Activated naive CD8-positive, alpha-beta T cell treated with anti-CD3 and anti-CD28 coated beads, Interleukin-2, amount 50 U/mL, for 24 hours (primary cell): Measurements from ENCODE around the gene TMEM132D.

ENCODE experiments used
- ATAC-seq: fragments of 150-1000 bp; cut with Tn5 transposase; one replicate; pipeline ENCODE4 v1.10.0; 2021
- DNase-seq: peaks from one replicate; pipeline ENCODE4 v3.0.0; 2021
- H3K27ac Mint-ChIP-seq: one replicate; pipeline ENCODE4 v1.8.0; 2021; ENCODE audit warnings: mild to moderate bottlenecking, mixed read lengths
- H3K27me3 Mint-ChIP-seq: one replicate; pipeline ENCODE4 v1.8.0; 2021; ENCODE audit warnings: mixed read lengths
- H3K36me3 Mint-ChIP-seq: one replicate; pipeline ENCODE4 v1.8.0; 2021; ENCODE audit warnings: low read depth, mixed read lengths
- H3K4me1 Mint-ChIP-seq: one replicate; pipeline ENCODE4 v1.8.0; 2021; ENCODE audit warnings: mixed read lengths
- H3K4me3 Mint-ChIP-seq: one replicate; pipeline ENCODE4 v1.8.0; 2021; ENCODE audit warnings: mild to moderate bottlenecking, moderate library complexity, mixed read lengths
- H3K9me3 Mint-ChIP-seq: one replicate; pipeline ENCODE4 v1.8.0; 2021; ENCODE audit warnings: mixed read lengths

The TMEM132D gene

DNA sequence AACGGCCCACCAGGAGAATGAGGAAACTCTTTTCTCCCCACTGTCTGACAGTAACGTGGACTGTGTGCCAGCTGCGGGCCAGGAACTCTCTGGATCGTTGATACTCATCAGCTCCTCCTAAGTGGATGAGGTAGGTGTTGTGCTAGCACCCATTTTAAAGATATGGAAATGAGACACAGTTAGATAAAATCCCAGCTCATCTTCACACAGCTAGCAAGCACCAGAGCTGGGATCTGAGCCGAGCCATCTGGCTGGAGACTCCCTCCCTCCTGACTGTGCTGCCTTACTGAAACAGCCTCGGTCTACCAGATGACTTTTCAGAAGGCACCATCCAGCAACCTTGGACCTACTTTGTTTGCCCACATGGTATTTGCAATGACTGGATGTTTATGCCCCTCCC lies 49.2 kb downstream of the TMEM132D start:
- Mint-ChIP-seq H3K4me1 (no peaks in the 10 kb centered on the region), H3K9me3 (no peaks in the 10 kb centered on the region), H3K36me3 (no peaks in the 10 kb centered on the region), H3K27me3 (no peaks in the 10 kb centered on the region), H3K4me3 (no peak overlapping the region), H3K27ac (no peak overlapping the region)
- ATAC-seq (no peak), DNase-seq (no peak)

DNA sequence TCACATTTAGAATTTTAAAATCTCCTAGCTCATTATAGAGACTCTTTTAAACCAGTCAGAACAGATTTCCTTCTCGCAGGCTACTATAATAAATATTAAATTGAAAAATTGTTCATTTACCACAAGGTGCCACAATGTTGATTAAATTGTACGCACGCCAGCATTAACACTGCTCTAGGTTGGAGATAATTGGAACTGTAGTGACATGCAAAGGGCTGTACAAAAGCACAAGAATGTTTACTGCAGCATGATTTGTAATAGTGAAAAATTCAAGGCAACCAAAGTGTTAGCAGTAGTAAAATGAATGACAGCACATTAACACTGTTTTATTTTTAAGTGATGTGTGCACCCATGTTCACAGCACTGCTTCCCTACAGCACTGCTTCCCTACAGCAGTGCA lies 52.5 kb downstream of the TMEM132D start:
- Mint-ChIP-seq H3K9me3 (no peaks in the 10 kb centered on the region), H3K27me3 (no peaks in the 10 kb centered on the region), H3K4me1 (no peaks in the 10 kb centered on the region), H3K36me3 (no peaks in the 10 kb centered on the region), H3K27ac (no peak overlapping the region), H3K4me3 (no peak overlapping the region)
- ATAC-seq (no peak), DNase-seq (no peak)

DNA sequence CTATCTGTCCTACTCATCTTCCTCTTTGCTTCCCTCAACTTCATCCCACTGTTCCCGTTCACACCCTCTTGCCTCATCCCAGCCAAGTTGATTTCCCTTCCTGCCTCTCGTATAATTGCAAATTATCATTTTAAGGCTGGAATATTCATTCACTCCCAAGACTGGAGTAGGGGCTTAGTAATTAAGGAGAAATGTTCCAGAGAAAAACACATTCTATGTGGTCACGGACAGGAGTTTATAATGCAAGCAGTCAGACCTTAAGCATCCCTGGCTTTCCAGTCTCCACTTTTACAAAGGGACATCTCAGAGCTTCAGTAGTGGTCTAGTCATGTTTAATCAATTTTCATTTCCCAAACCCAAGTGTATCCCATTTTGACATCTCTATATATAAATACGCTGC lies 54.9 kb downstream of the TMEM132D start:
- Mint-ChIP-seq H3K4me1 (no peaks in the 10 kb centered on the region), H3K27me3 (no peaks in the 10 kb centered on the region), H3K36me3 (no peaks in the 10 kb centered on the region), H3K27ac (no peak overlapping the region), H3K9me3 (no peaks in the 10 kb centered on the region), H3K4me3 (no peak overlapping the region)
- ATAC-seq: no peak
- no peak for DNase-seq

DNA sequence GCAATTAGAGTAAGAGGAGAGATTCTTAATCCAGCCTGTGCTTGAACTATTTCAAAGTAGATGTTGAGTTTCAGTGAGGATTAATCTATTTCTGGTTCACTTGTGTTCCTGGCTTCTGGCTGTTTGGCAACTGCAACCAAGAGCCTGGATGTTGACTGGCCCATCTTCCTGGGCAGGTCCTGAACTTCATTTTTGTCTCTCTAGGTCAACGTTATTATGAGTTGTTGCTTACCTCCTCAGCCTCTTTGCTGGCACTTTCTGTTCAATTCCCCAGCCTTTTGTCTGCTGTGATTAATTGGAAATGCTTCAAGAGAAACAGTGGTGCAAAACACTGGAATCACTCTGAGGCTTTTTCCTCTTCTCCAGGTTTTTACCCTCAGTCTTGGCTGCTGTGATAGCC lies 56.8 kb downstream of the TMEM132D start:
- H3K27ac Mint-ChIP-seq: no peak overlapping the region
- no peaks in the 10 kb centered on the region for H3K9me3 Mint-ChIP-seq
- H3K4me3 Mint-ChIP-seq: no peak overlapping the region
- H3K36me3 Mint-ChIP-seq: no peaks in the 10 kb centered on the region
- H3K27me3 Mint-ChIP-seq: no peaks in the 10 kb centered on the region
- H3K4me1 Mint-ChIP-seq: no peaks in the 10 kb centered on the region
- DNase-seq (no peak), ATAC-seq (no peak)

DNA sequence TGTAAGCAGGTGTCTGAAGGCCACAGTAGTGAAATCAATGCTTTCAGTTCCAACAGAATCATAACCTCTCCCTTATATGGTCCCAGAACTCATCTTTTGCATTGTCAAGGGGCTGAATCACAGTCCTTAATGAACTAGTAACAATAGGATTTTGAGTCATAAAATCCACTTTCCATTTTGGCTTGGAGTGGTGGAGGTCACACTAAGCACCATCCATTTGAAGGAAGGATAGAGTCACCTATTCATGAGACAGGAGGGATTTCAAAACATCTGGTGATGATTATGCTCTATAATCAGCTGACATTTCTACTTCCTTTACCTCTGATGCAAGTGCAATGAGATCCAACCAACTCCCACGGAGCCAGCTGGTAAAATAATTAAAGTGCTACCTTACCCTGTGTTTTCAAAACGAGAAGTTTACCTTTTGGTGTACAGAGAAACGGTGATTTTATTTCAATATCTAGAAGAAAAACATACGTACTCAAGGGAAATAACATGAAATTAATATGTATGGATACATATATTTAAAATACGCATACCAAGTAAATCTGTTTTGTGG lies 59.1 kb downstream of the TMEM132D start:
- Mint-ChIP-seq H3K4me1 (no peaks in the 10 kb centered on the region), H3K4me3 (no peak overlapping the region), H3K36me3 (no peaks in the 10 kb centered on the region), H3K27me3 (no peaks in the 10 kb centered on the region), H3K27ac (no peak overlapping the region), H3K9me3 (no peaks in the 10 kb centered on the region)
- DNase-seq: no peak
- no peak for ATAC-seq

DNA sequence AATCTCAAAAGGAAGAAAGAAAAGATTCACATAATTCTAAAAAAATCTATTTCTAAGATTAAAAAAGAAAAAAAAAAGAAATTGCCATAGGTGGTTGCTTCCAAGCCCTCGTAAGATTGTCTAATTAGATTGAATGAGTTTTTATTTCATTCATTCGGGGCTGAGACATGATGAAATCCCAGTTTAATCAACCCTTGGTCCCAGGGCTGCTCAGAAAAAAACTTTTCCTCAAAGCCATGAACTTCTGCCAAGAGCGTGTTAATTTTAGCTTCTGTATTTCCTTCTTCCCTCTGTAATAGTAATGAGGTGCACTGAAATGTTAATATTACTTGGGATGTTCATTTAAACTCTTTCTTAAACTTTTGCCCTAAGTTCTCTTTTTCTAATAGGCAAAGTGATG lies 62.6 kb downstream of the TMEM132D start:
- DNase-seq: no peak
- Mint-ChIP-seq H3K36me3 (no peaks in the 10 kb centered on the region), H3K4me1 (no peaks in the 10 kb centered on the region), H3K27me3 (no peaks in the 10 kb centered on the region), H3K9me3 (no peaks in the 10 kb centered on the region), H3K27ac (no peak overlapping the region), H3K4me3 (no peak overlapping the region)
- ATAC-seq: no peak

DNA sequence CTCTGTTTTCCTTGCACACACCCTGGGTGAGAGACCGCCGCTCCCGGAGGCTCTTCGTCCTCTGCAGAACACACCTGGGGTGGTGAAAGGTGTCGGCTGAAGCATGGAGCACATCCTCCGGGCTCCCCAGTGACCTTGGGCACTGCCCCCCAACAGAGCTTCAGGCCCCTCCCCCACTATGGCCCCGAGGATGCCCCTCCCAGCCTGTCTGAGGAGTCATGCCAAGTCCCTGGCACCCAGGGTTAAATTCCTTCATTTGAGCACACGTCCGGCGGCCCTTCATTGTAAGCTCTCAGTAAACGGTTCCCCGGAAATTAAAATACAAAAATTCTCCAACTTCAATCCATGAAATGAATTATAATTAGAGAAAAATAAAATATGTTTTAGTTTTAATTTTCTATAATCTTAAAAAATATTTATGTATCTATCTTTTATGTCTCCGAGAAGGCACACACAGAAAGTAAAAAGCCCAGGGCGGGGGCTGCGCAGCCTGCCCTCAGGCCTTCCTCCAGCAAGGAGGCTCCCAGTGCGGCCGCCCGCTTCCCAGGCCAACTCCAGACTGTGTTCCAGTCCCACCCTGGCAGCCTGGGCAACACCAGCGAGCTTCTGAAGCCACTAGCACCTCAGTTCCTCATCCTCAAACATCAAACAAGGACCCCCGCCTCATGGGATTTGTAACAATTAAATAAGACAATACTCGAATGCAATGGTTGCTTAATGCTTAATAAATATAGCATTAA lies 63.5 kb downstream of the TMEM132D start:
- DNase-seq: no peak

DNA sequence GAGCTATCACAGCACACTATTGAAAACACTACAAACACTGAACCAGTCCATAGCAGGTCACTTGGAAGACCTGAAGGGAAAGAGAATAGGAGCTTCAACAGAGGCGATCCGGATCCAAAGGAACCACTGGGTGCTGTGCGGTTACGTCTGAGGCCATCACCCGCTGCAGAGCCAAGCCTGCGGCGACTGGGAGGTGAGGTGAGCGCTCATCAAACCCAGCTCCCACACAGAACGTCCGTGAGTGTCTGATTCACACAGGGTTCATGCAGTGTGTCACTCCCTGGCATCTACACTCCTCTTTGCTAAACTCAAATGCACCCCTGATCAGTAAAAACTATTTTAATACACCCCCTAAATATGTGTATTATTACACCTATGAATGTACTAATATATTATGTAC lies 64.1 kb downstream of the TMEM132D start:
- Mint-ChIP-seq H3K36me3 (no peaks in the 10 kb centered on the region), H3K27me3 (no peaks in the 10 kb centered on the region), H3K9me3 (no peaks in the 10 kb centered on the region), H3K27ac (no peak overlapping the region), H3K4me1 (no peaks in the 10 kb centered on the region), H3K4me3 (no peak overlapping the region)
- ATAC-seq: no peak
- no peak for DNase-seq

More for the DNA sequence above, 63.5 kb downstream of the TMEM132D start:
- no peak overlapping the region for H3K27ac Mint-ChIP-seq
- no peaks in the 10 kb centered on the region for H3K27me3 Mint-ChIP-seq
- H3K4me1 Mint-ChIP-seq: no peaks in the 10 kb centered on the region
- no peak for ATAC-seq
- H3K9me3 Mint-ChIP-seq: no peaks in the 10 kb centered on the region
- H3K4me3 Mint-ChIP-seq: no peak overlapping the region
- no peaks in the 10 kb centered on the region for H3K36me3 Mint-ChIP-seq

DNA sequence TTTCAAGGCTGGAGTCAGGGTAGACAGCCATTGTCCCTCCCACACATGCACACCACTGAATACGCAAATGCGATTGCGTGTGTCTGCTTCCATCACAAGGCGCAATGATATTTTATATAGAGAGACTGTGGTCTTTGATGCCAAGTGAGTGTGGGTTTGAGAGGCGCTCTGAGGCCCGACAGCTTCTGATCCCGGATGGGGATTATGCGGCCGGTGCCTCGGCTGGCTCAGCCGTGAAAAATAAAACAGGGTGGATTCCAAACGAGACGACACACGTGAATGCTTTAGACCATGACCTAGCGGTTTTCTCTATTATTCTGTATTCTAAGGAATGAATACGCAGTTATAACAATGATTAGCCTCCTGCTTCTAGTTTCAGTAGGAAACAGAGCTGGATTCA lies 72.5 kb downstream of the TMEM132D start:
- Mint-ChIP-seq H3K4me1 (no peaks in the 10 kb centered on the region), H3K36me3 (no peaks in the 10 kb centered on the region), H3K27me3 (no peaks in the 10 kb centered on the region), H3K4me3 (no peak overlapping the region), H3K9me3 (no peaks in the 10 kb centered on the region), H3K27ac (no peak overlapping the region)
- no peak for DNase-seq
- ATAC-seq: no peak

DNA sequence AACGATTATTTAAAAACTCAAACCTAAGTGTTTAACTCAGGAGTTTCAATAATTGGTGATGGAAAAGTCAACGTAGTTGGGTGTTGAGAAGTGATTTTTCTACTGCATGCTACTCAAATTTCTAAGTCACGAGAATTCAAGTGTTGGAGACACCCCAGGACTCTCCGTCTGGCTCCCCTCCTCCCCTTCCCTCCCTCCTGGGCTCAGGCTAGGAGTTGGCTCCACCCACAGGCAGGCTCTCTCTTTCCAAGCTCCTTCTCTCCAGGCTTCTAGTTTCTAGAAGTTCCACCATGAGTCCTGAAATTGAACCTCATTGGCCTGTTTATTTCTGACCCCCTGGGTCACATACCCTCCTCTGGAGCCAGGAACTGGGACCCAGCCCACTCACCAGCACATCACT lies 73.0 kb downstream of the TMEM132D start:
- H3K4me1 Mint-ChIP-seq: no peaks in the 10 kb centered on the region
- H3K27ac Mint-ChIP-seq: no peak overlapping the region
- DNase-seq (no peak), ATAC-seq (no peak)
- no peaks in the 10 kb centered on the region for H3K27me3 Mint-ChIP-seq
- H3K36me3 Mint-ChIP-seq: no peaks in the 10 kb centered on the region
- H3K9me3 Mint-ChIP-seq: no peaks in the 10 kb centered on the region
- H3K4me3 Mint-ChIP-seq: no peak overlapping the region

DNA sequence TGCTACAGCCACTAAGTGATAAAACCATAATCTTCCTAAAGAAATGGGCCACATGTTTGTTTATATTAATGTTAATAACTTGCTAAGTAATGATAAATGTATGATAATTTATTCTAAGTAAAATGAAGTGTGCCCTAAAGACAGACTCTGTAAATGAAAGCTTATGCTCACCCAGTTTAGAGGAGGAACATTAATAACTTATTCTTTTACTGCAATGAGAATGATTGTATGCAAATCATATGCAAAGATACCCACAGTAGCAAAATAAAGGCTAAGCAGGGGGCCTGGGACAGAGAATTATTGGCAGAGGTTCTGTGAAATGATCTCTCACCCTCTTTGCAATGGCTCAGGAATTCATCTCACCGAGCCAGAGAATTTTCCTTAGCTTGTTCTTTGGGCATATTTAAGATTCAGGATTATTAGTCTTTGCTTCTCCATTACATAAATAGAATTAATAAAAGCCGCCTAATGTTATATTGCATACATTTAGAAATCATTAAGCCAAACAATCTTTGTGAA lies 75.9 kb downstream of the TMEM132D start:
- Mint-ChIP-seq H3K27me3 (no peaks in the 10 kb centered on the region), H3K9me3 (no peaks in the 10 kb centered on the region), H3K4me3 (no peak overlapping the region), H3K27ac (no peak overlapping the region), H3K4me1 (no peaks in the 10 kb centered on the region), H3K36me3 (no peaks in the 10 kb centered on the region)
- DNase-seq: no peak
- no peak for ATAC-seq

DNA sequence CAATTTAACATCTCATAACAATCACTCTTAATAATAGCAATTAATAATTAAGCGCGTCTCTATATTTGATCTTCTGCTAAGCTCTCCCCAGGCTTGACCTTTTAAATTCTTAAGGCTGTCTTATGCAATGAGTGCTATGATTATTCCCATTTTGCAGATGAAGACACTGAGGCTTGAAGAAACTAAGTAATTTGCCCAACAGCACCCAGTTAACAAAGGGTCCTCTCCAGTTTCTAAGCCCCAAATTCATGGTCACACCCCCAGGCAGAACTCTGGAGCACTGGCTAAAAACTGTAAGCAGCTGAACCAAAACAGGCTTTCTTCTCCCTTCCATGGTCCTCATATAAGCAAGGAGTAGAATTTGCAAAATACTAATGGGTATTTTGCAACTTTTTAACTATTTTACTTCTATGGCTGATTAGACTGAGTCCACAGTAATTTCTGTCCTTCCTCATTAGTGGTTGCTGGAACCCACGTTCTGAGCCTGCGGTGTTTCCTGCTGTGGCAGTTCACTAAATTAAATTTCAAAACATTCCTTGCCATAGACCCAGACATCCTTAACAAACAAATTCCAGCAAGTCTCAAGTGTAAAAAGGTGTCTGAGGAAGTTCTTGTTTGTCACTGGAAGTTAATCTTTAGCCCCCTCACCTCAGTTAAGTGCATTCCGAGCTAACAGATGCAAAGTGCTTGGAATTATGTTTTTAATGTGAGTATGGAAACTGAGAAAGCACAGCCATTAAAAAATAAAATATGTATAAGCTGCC lies 76.5 kb downstream of the TMEM132D start:
- no peak for ATAC-seq
- no peak overlapping the region for H3K27ac Mint-ChIP-seq
- no peaks in the 10 kb centered on the region for H3K9me3 Mint-ChIP-seq
- H3K4me3 Mint-ChIP-seq: no peak overlapping the region
- H3K36me3 Mint-ChIP-seq: no peaks in the 10 kb centered on the region
- H3K27me3 Mint-ChIP-seq: no peaks in the 10 kb centered on the region
- no peaks in the 10 kb centered on the region for H3K4me1 Mint-ChIP-seq
- no peak for DNase-seq

DNA sequence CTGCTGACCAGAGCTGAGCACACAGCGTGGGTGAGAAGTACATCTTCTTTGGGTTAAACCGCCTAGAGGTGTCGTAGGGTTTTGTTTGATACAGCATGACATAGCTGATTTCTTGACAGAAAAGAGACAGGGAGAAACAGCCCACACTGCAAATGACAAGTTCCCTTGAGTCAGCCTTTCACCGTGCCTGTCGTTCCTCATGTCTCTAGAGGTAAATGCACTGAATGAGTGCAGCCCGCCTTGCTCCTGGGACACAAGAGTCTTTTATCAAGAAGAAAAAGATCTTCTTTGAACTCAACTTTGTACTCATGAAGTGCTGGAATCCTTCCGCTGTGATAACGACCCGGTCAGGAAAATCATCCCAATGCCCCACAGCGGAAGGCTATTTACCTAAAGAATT lies 77.6 kb downstream of the TMEM132D start:
- H3K4me1 Mint-ChIP-seq: no peaks in the 10 kb centered on the region

DNA sequence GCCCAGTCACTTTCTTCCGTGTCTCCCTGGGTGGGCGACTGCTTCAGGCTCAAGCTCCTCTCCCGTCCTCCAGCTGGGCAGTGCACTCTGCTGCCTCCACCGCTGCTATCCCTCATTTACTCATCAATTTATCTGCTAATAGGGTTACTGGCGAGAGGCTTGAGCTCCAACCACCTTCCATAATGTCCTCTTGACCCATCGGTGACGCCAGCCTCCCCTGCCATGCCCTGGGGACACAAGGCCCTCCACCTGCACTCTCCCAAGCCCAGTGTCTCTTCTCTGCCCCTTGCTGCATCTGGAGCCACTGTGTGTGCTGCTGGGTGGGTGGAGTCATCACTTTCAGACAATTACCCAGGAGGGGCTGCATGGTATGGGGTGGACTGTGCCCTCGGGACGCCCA lies 78.5 kb downstream of the TMEM132D start:
- H3K4me1 Mint-ChIP-seq: no peaks in the 10 kb centered on the region

More for the DNA sequence above, 77.6 kb downstream of the TMEM132D start:
- H3K36me3 Mint-ChIP-seq: no peaks in the 10 kb centered on the region
- DNase-seq: no peak
- no peak overlapping the region for H3K27ac Mint-ChIP-seq
- no peak overlapping the region for H3K4me3 Mint-ChIP-seq
- ATAC-seq: no peak
- H3K9me3 Mint-ChIP-seq: peaks cover 5% of the 10 kb centered on the region
- no peaks in the 10 kb centered on the region for H3K27me3 Mint-ChIP-seq

DNA sequence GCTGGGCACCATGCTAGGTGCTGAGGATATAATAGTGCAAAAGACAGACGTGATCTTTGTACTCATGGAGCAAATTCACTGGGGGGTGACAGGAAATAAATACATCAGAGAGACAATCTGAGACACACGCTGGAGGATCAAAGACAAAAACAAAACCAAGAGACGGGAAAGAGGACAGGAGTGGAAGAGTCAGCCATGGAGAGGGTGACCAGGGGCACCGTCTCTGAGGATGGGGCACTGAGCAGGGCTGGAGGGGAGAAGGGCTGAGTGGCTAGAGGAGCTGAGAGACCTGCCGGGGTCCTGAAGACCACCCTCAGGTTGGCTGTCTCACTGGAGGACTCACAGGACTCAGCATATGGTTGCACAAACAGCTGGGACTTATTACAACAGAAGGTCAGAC lies 81.9 kb downstream of the TMEM132D start:
- Mint-ChIP-seq H3K36me3 (no peaks in the 10 kb centered on the region), H3K27me3 (no peaks in the 10 kb centered on the region), H3K4me1 (no peaks in the 10 kb centered on the region), H3K9me3 (peaks cover 5% of the 10 kb centered on the region), H3K4me3 (no peak overlapping the region), H3K27ac (no peak overlapping the region)
- DNase-seq (no peak), ATAC-seq (no peak)

More for the DNA sequence above, 78.5 kb downstream of the TMEM132D start:
- H3K36me3 Mint-ChIP-seq: no peaks in the 10 kb centered on the region
- H3K27ac Mint-ChIP-seq: no peak overlapping the region
- H3K27me3 Mint-ChIP-seq: no peaks in the 10 kb centered on the region
- no peak for DNase-seq
- H3K4me3 Mint-ChIP-seq: no peak overlapping the region
- ATAC-seq: no peak
- peaks cover 5% of the 10 kb centered on the region for H3K9me3 Mint-ChIP-seq
